GM18502 (cell line): Measurements from ENCODE around the gene TRIP6.

Experiments used
- ATAC-seq: cut with Tn5 transposase; IDR thresholded peaks from one replicate; pipeline ENCODE4 v1.9.1; 2021; ENCODE audit warnings: mild to moderate bottlenecking; ENCODE audit not compliant: unreplicated experiment, poor library complexity

The TRIP6 gene

GRCh38 chr7:100867040-100867775 is at the start of gene TRIP6:
Gene TRIP6, plus strand, starts transcription at chr7:100867387. Its CDS starts 111 bp downstream, at chr7:100867498.
- no peak for ATAC-seq

- no peak for ATAC-seq
Measured at GRCh38 chr7:100818366-100818765, 48.8 kb upstream of the TRIP6 start.

- ATAC-seq: no peak
Measured at GRCh38 chr7:100818825-100819224, 48.4 kb upstream of the TRIP6 start.

GRCh38 chr7:100819586-100819985 is 47.6 kb upstream of the TRIP6 start:
- no peak for ATAC-seq

GRCh38 chr7:100822236-100823139 is 44.7 kb upstream of the TRIP6 start:
- no peak for ATAC-seq

- ATAC-seq: no peak
Measured at GRCh38 chr7:100823140-100823525, 44.1 kb upstream of the TRIP6 start.

- ATAC-seq: no peak
Measured at GRCh38 chr7:100823534-100823933, 43.7 kb upstream of the TRIP6 start.

GRCh38 chr7:100824499-100825214 is 42.5 kb upstream of the TRIP6 start:
- ATAC-seq: no peak

- no peak for ATAC-seq
Measured at GRCh38 chr7:100825215-100825671, 41.9 kb upstream of the TRIP6 start.

- no peak for ATAC-seq
Measured at GRCh38 chr7:100825751-100826513, 41.3 kb upstream of the TRIP6 start.

- no peak for ATAC-seq
Measured at GRCh38 chr7:100826514-100827329, 40.5 kb upstream of the TRIP6 start.

- ATAC-seq: no peak
Measured at GRCh38 chr7:100827330-100828226, 39.6 kb upstream of the TRIP6 start, which contains the start of gene EPHB4. Gene EPHB4, minus strand, starts transcription at chr7:100827523. Its CDS starts 493 bp downstream, at chr7:100827030.

GRCh38 chr7:100829150-100829716 is 38.0 kb upstream of the TRIP6 start:
- ATAC-seq: no peak

GRCh38 chr7:100830396-100830795 is 36.8 kb upstream of the TRIP6 start:
- no peak for ATAC-seq

- ATAC-seq: no peak
Measured at GRCh38 chr7:100832281-100832633, 34.9 kb upstream of the TRIP6 start.

- no peak for ATAC-seq
Measured at GRCh38 chr7:100835903-100836811, 31.0 kb upstream of the TRIP6 start.

- ATAC-seq: no peak
Measured at GRCh38 chr7:100836812-100837098, 30.4 kb upstream of the TRIP6 start.
